GM19452 (cell line): ENCODE results near the gene CCDC187.

Source experiments
- ATAC-seq: cut with Tn5 transposase; IDR thresholded peaks from one replicate; pipeline ENCODE4 v1.9.1; 2021; ENCODE audit not compliant: unreplicated experiment

Gene CCDC187

GRCh38 chr9:136299541-136299940, 4.4 kb downstream of the CCDC187 start:
- ATAC-seq, result no peak

- ATAC-seq, result no peak
Observed at GRCh38 chr9:136299116-136299515, 4.8 kb downstream of the CCDC187 start.

GRCh38 chr9:136297766-136298735, 5.8 kb downstream of the CCDC187 start:
- no peak for ATAC-seq

GRCh38 chr9:136297016-136297691, 6.7 kb downstream of the CCDC187 start:
- no peak for ATAC-seq

- ATAC-seq, result no peak
Observed at GRCh38 chr9:136296434-136297015, 7.4 kb downstream of the CCDC187 start.

- ATAC-seq, result no peak
Observed at GRCh38 chr9:136295542-136296433, 8.1 kb downstream of the CCDC187 start.

- no peak for ATAC-seq
Observed at GRCh38 chr9:136295055-136295454, 8.8 kb downstream of the CCDC187 start.

- no peak for ATAC-seq
Observed at GRCh38 chr9:136294437-136294836, 9.5 kb downstream of the CCDC187 start.

GRCh38 chr9:136293476-136294077, 10.3 kb downstream of the CCDC187 start:
- no peak for ATAC-seq

- ATAC-seq, result no peak
Observed at GRCh38 chr9:136292591-136293448, 11.1 kb downstream of the CCDC187 start.

- ATAC-seq, result no peak
Observed at GRCh38 chr9:136292026-136292538, 11.8 kb downstream of the CCDC187 start.

- no peak for ATAC-seq
Observed at GRCh38 chr9:136291306-136292025, 12.4 kb downstream of the CCDC187 start.

- no peak for ATAC-seq
Observed at GRCh38 chr9:136290508-136291000, 13.3 kb downstream of the CCDC187 start.

GRCh38 chr9:136289651-136290507, 14.0 kb downstream of the CCDC187 start:
- no peak for ATAC-seq

- ATAC-seq, result no peak
Observed at GRCh38 chr9:136287960-136288753, 15.7 kb downstream of the CCDC187 start.

- no peak for ATAC-seq
Observed at GRCh38 chr9:136286987-136287379, 16.9 kb downstream of the CCDC187 start.
